Non-pigmented ciliary epithelial cell (primary cell): ENCODE data around the gene FOXA2.
"Not testable (repeated sequence)": the region's sequence is repeated elsewhere in the genome, so short reads cannot be mapped to it uniquely, and the experiment has no call there.

Experiments used
- DNase-seq: peaks from one replicate; pipeline ENCODE4 v3.0.0-alpha.2; 2010; ENCODE audit warnings: low read depth

FOXA2 gene

GRCh38 chr20:22567944-22568871 is 16.2 kb downstream of the FOXA2 start:
- no peak for DNase-seq

DNA sequence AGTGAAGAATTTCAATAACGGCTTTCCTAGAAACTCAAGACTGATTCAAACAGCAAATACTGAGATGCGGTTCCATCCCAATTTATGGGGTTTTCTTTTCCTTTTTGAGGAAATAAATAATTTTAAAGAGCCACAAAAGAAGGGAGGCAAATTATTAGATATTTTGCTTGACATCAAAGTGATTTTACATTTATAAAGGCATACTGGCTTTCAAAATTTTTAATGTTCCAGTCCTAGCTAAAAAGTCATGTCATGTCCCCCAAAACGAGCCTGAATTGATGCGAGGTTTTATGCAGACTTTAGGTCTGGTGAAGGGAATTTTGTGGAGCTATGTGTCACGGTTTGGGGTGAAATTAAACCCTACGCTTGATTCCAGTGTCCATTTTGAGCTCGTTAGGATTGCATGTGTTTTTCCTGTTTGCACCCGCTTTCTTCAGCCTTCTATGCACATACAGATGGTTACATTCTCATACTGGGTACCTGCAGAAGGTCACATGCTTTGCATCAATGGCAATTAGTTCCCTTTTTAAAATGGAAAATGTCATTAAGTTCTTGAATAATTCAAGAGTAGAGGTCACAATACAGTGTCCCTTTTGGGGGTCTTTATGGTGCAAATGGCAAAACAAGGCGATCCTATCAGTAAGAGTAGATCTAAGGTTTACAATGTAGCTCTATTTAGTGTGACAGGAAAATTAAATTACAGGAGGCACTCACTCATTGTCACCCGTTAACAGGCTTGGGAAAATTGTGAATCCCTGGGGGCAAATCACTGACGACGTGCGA is 17.3 kb downstream of the FOXA2 start:
- no peak for DNase-seq

DNA sequence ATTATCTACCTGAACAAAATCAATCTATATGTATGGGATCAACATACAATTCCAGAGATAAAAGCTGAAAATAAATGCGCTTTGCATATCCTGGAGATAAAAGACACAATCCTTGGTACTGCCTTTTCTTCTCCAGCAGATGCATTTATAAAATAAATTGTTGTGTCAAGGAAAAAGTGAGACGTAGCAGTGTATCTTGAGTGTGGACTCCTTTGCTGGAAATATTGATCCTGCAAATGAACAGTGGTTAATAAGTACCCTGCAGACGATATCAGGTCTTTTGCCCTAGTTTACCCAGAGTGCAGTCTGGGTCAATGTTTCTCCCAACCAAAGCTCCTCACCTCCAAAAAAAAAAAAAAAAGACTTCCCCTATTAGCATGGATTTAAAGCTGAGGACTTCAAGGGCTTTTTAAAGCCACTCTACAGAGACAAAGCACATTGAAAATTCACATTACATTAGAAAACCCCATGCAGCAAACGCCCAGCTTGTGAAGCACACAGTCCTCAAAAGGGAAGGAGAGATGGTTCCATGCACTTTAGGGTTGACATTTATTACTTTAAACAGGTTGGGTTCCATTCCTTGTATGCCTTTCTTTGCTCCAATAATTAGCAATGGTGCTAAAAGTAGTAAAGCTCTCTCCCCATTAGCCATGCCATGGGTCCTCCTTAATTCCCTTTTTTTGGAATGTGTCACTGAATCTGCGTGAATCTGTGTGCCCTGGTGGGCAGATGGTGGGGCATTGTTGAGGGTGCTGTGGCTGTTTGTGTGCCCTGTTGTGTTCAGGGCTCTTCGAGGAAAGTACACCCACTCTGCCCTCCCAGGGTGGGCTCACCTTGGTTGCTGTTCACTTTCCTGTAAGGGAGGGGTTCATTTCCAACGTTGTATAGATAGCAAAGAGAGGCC is 21.1 kb downstream of the FOXA2 start:
- no peak for DNase-seq

- DNase-seq, result no peak
These were observed 21.8 kb downstream of the FOXA2 start for GRCh38 chr20:22562620-22563019.

GRCh38 chr20:22561965-22562577 is 22.3 kb downstream of the FOXA2 start:
- DNase-seq, result no peak

- no peak for DNase-seq
These were observed 23.6 kb downstream of the FOXA2 start for GRCh38 chr20:22560817-22561216.

DNA sequence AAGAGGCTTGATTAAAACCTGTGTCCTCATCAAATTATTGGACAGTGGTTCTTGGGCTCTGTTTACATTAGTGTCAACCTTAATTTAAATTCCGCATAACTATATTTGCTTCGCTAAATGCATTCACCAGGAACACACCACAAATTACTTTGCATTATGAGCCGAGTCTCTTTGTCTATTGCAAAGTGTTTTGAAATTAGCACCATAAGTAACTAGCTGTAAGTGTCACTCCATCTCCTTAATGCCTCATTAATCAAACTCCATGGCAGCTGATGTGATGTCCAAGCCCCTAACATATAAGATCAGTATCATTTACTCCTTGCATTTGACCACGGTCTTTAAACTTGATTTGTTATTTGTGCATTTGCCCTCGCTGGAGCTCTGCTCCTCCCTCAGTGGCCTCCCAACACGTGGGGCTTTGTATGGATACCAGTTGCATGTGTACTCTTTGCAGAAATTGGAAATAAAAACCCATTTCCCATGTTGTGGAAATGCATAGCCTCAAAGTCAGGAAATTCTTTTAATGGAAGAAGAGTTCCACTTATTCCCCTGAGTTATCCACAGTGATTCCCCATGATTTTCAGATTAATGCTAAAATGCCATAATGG is 24.6 kb downstream of the FOXA2 start:
- no peak for DNase-seq

GRCh38 chr20:22557403-22558276 is 26.7 kb downstream of the FOXA2 start:
- no peak for DNase-seq

DNA sequence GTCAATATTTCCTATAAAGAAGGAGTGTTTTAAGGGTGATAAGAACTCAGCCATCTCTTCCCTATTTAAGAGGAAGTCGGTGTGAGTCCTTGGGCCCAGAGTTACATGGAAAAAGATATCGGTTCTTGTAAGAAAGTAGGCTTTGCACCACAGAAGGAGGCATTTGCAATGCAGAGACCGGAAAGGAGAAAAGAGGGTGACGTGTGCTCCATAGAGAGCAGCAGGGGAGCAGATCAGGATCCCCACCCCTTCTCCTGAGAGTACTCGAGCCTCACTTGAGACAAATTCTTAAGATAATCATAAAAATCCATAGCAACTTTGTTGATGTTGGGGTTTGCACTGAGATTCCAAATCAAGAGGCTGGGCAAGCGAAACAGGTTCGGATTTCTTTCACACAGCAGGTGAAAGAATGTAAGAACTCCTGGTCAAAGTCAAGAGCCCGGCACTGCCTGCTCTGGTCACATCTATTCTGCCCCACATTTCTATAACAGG is 27.8 kb downstream of the FOXA2 start:
- DNase-seq, result no peak

DNA sequence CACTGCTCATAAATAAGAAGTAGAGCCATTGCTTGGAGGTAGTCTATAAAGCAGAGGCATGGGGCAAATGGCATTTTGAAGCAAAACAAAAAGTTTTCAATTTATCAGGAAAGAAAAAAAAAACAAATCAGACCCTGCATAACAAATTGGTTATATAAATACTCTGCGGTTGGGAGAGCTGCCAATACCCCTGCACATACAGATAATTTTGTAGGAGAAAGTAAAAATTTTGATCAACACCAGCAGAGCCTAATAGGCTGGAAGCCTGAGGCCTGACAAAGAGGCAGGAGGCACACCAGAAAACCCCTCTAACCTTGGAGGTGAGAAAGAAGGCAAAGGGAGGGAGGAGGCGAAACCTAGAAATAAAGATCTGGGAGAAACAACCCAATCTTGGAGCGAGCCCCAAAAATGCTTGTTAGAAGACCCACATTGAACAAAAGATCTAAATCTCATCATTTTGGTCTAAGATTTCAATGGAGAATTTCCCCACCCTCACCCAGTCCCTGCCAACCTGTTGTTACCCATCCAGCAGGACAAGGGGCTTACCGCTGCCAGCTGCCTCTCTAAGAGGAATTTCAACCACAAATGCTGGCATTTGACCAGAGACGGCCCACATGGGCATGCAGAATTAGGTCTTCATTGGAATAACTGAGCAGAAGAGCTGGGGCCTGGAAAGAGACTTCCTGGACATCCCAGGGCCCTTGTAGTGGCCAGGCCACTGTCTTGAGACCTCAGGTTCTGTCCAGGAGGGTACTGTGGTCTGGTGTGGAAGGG is 28.4 kb downstream of the FOXA2 start:
- DNase-seq, result no peak

- DNase-seq, result no peak
These were observed 30.0 kb downstream of the FOXA2 start for GRCh38 chr20:22554391-22554790.

DNA sequence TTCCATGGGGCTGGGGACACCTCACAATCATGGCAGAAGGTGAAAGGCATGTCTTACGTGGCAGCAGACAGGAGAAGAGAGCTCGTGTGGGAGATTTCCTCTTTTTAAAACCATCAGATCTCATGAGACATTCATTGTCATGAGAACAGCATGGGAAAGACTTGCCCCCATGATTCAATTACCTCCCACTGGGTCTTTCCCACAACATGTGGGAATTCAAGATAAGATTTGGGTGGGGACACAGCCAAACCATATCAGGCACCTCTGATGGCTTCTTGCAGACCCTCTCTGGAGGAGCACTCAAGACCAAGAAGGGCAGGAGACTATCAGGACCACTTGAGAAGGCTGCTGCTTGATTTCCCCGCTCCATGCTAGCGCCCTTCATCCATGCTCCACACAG is 33.9 kb downstream of the FOXA2 start:
- not testable (repeated sequence) for DNase-seq

DNA sequence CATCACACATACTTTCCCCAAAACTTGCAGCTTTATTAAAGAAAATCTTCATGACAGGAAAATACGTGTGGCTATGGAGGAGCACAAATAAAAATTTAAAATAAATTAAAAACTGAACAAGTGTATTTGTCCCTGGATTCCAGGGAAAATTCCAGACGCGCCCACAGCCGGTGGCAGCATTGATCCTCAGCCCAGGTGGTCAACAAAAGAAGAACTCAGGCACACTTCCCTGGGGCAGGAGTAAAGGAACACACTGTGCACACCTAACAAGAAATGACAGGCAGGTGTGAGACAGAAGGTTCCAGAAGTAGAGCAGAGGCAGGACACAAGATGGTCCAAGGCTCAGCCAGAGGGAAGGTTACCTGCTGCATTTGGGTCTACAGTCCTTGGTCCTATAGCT is 36.3 kb downstream of the FOXA2 start:
- DNase-seq, result no peak

DNA sequence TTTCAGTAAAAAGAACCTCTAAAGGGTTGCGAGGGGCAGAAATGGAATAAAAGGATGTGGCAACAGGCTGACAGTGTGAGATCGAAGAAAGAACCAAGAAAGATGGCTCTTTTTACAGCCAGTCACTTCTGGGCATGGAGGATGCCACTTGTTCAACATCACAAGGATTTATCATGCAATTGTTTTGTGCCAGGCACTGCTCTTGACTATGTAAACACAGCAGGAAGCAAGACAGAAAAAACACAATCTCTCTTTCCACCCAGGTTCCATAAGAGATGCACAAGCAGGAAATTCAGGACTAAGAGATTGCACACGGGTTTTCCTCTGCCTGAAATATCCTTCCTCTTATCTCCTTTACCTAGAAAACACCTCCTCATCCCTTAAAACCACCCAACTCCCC is 38.0 kb downstream of the FOXA2 start:
- DNase-seq, result no peak

DNA sequence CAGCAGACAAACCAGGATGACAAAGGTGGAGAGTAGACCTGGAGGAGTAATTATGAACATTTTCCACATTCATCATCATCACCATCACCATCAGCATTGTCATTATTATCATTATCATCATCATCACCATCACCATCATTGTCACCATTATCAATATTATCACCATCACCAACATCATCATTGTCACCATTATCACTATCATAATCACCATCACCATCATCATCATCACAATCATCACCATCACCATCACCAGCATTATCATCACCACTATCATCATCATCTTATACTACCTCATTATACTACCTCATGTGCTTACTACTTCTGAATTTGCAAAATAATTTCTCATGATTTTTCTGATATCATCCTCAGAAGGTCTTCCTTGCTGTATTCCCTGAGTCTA is 39.3 kb downstream of the FOXA2 start:
- DNase-seq, result no peak

GRCh38 chr20:22544462-22544861 is 39.9 kb downstream of the FOXA2 start:
- DNase-seq, result no peak

DNA sequence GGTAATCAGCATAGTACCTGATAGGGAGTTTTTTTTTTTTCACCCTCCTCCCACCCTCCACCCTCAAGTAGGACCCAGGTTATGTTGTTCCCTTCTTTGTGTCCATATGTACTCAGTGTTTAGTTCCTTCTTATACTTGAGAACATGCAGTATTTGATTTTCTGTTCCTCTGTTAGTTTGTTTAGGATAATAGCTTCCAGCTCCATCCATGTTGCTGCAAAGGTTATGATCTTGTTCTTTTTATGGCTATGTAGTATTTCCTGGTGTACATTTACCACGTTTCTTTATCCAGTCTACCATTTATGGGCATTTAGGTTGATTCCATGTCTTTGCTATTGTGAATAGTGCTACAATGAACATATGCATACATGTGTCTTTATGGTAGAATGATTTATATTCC is 41.9 kb downstream of the FOXA2 start:
- DNase-seq, result no peak

DNA sequence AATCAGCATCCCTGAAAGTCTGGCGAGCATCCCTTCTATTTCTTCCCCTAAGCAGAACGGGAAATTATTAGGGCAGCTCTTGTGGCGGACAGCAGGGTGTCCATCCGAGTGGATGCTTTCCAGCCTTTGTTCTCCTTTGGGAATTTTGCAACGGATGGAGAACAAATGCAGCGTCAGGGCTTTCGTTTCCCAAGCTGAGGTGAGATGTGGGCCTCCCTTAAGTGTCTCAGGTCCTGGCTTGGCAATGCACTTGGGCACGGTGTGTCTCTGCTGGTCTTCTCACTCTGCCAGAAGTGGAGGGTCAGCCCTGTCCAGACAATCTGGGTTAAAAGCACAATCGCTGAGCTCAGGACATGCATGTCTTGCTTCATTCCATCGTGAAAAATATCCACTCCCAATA is 43.5 kb downstream of the FOXA2 start:
- no peak for DNase-seq
